ENCODE data around the gene SH3BGRL. TPM values are rescaled to one million over a fixed set of nuclear protein-coding genes. Genes with fewer than 3 reads are reported as not detected.

The SH3BGRL gene
- total RNA-seq (2014; rRNA removed; shearing (Covaris generic)), result 141 and 176 TPM in 2 replicates

- Histone ChIP-seq H3K4me1 (replicated peaks) (no peaks in the 10 kb centered on the region), H3K27me3 (replicated peaks) (no peaks in the 10 kb centered on the region), H3K27ac (peak within 1 kb of the TSS; percentile 82), H3K4me3 (peak within 1 kb of the TSS; percentile 46), H3K36me3 (no peaks in the 10 kb centered on the region), H3K9me3 (replicated peaks) (no peaks in the 10 kb centered on the region)
- peak; percentile 81 to 83 for DNase-seq (ENCODE audit: low read depth in 1 of 2, low spot score in 2 of 2)
These were observed at the start of gene SH3BGRL, which contains the start of gene HMGN5 for GRCh38 chrX:81201671-81202455. SH3BGRL (plus strand) TSS chrX:81202102; CDS start chrX:81202201, 99 bp downstream. HMGN5 (minus strand) TSS chrX:81201913; CDS start chrX:81121549, 80,364 bp downstream.

GRCh38 chrX:81168391-81168790, 33.5 kb upstream of the SH3BGRL start:
- no peaks in the 10 kb centered on the region for H3K9me3 ChIP-seq (replicated peaks)

GRCh38 chrX:81174286-81174685, 27.6 kb upstream of the SH3BGRL start:
- H3K36me3 ChIP-seq, result no peaks in the 10 kb centered on the region
- no peak overlapping the region for H3K4me3 ChIP-seq
- no peaks in the 10 kb centered on the region for H3K27me3 ChIP-seq (replicated peaks)
- H3K27ac ChIP-seq, result no peak overlapping the region
- H3K4me1 ChIP-seq (replicated peaks), result no peaks in the 10 kb centered on the region
- H3K9me3 ChIP-seq (replicated peaks), result no peaks in the 10 kb centered on the region
- peak in 1 of 2 experiments; percentile 18 for DNase-seq (ENCODE audit: low read depth in 1 of 2, low spot score in 2 of 2)

More at GRCh38 chrX:81168391-81168790, 33.5 kb upstream of the SH3BGRL start:
- Histone ChIP-seq H3K4me1 (replicated peaks) (no peaks in the 10 kb centered on the region), H3K36me3 (no peaks in the 10 kb centered on the region), H3K4me3 (no peak overlapping the region), H3K27ac (no peak overlapping the region), H3K27me3 (replicated peaks) (no peaks in the 10 kb centered on the region)
- no peak for DNase-seq (ENCODE audit: low read depth in 1 of 2, low spot score in 2 of 2)

GRCh38 chrX:81195259-81195658, 6.6 kb upstream of the SH3BGRL start:
- H3K9me3 ChIP-seq (replicated peaks), result no peaks in the 10 kb centered on the region
- no peak overlapping the region for H3K4me3 ChIP-seq
- no peaks in the 10 kb centered on the region for H3K36me3 ChIP-seq
- H3K27ac ChIP-seq, result no peak overlapping the region
- no peaks in the 10 kb centered on the region for H3K4me1 ChIP-seq (replicated peaks)
- no peak for DNase-seq (ENCODE audit: low read depth in 1 of 2, low spot score in 2 of 2)
- H3K27me3 ChIP-seq (replicated peaks), result no peaks in the 10 kb centered on the region

GRCh38 chrX:81195712-81196111, 6.2 kb upstream of the SH3BGRL start:
- H3K27me3 ChIP-seq (replicated peaks), result no peaks in the 10 kb centered on the region
- no peaks in the 10 kb centered on the region for H3K36me3 ChIP-seq
- no peak overlapping the region for H3K27ac ChIP-seq
- H3K4me1 ChIP-seq (replicated peaks), result no peaks in the 10 kb centered on the region
- H3K4me3 ChIP-seq, result no peak overlapping the region
- H3K9me3 ChIP-seq (replicated peaks), result no peaks in the 10 kb centered on the region
- DNase-seq (ENCODE audit: low read depth in 1 of 2, low spot score in 2 of 2), result peak; percentile 24 to 42

- DNase-seq (ENCODE audit: low read depth in 1 of 2, low spot score in 2 of 2), result peak in 1 of 2 experiments; percentile 9
These were observed 831 bp upstream of the SH3BGRL start for GRCh38 chrX:81201071-81201470.

GRCh38 chrX:81202456-81202819, 536 bp downstream of the SH3BGRL start:
- peak in 1 of 2 experiments; percentile 12 for DNase-seq (ENCODE audit: low read depth in 1 of 2, low spot score in 2 of 2)
- Histone ChIP-seq H3K27me3 (replicated peaks) (no peaks in the 10 kb centered on the region), H3K4me1 (replicated peaks) (no peaks in the 10 kb centered on the region), H3K36me3 (no peaks in the 10 kb centered on the region), H3K27ac (peak overlapping the region; percentile 82), H3K4me3 (peak overlapping the region; percentile 46), H3K9me3 (replicated peaks) (no peaks in the 10 kb centered on the region)

More at GRCh38 chrX:81201071-81201470, 831 bp upstream of the SH3BGRL start:
- Histone ChIP-seq H3K4me3 (peak overlapping the region; percentile 46), H3K9me3 (replicated peaks) (no peaks in the 10 kb centered on the region), H3K27ac (peak overlapping the region; percentile 82), H3K27me3 (replicated peaks) (no peaks in the 10 kb centered on the region), H3K36me3 (no peaks in the 10 kb centered on the region), H3K4me1 (replicated peaks) (no peaks in the 10 kb centered on the region)

- Histone ChIP-seq H3K36me3 (no peaks in the 10 kb centered on the region), H3K9me3 (replicated peaks) (no peaks in the 10 kb centered on the region), H3K27me3 (replicated peaks) (no peaks in the 10 kb centered on the region), H3K27ac (peak overlapping the region; percentile 82; the same call in 1 of the 2 replicates), H3K4me3 (peak overlapping the region; percentile 46), H3K4me1 (replicated peaks) (no peaks in the 10 kb centered on the region)
- no peak for DNase-seq (ENCODE audit: low read depth in 1 of 2, low spot score in 2 of 2)
These were observed 1.0 kb downstream of the SH3BGRL start for GRCh38 chrX:81202943-81203342.

- H3K27me3 ChIP-seq (replicated peaks), result no peaks in the 10 kb centered on the region
- no peaks in the 10 kb centered on the region for H3K9me3 ChIP-seq (replicated peaks)
- H3K4me1 ChIP-seq (replicated peaks), result no peaks in the 10 kb centered on the region
- no peak for DNase-seq (ENCODE audit: low read depth in 1 of 2, low spot score in 2 of 2)
- no peak overlapping the region for H3K27ac ChIP-seq
- no peaks in the 10 kb centered on the region for H3K36me3 ChIP-seq
- no peak overlapping the region for H3K4me3 ChIP-seq
These were observed 3.6 kb downstream of the SH3BGRL start for GRCh38 chrX:81205551-81205950.

- Histone ChIP-seq H3K36me3 (no peaks in the 10 kb centered on the region), H3K27me3 (replicated peaks) (no peaks in the 10 kb centered on the region)
- no peak for DNase-seq (ENCODE audit: low read depth in 1 of 2, low spot score in 2 of 2)
These were observed 4.6 kb downstream of the SH3BGRL start for GRCh38 chrX:81206476-81206875.

GRCh38 chrX:81208916-81209315, 7.0 kb downstream of the SH3BGRL start:
- no peaks in the 10 kb centered on the region for H3K4me1 ChIP-seq (replicated peaks)
- H3K9me3 ChIP-seq (replicated peaks), result no peaks in the 10 kb centered on the region
- H3K27me3 ChIP-seq (replicated peaks), result no peaks in the 10 kb centered on the region
- H3K36me3 ChIP-seq, result no peaks in the 10 kb centered on the region
- DNase-seq (ENCODE audit: low read depth in 1 of 2, low spot score in 2 of 2), result no peak
- H3K27ac ChIP-seq, result no peak overlapping the region
- H3K4me3 ChIP-seq, result no peak overlapping the region

More at GRCh38 chrX:81206476-81206875, 4.6 kb downstream of the SH3BGRL start:
- Histone ChIP-seq H3K27ac (no peak overlapping the region), H3K4me1 (replicated peaks) (no peaks in the 10 kb centered on the region), H3K9me3 (replicated peaks) (no peaks in the 10 kb centered on the region), H3K4me3 (no peak overlapping the region)

- no peaks in the 10 kb centered on the region for H3K36me3 ChIP-seq
- H3K4me1 ChIP-seq (replicated peaks), result no peaks in the 10 kb centered on the region
- no peak overlapping the region for H3K4me3 ChIP-seq
These were observed 13.8 kb downstream of the SH3BGRL start for GRCh38 chrX:81215685-81216084.

GRCh38 chrX:81229229-81229628, 27.3 kb downstream of the SH3BGRL start:
- Histone ChIP-seq H3K27me3 (replicated peaks) (no peaks in the 10 kb centered on the region), H3K27ac (no peak overlapping the region), H3K4me1 (replicated peaks) (no peaks in the 10 kb centered on the region)

More at GRCh38 chrX:81215685-81216084, 13.8 kb downstream of the SH3BGRL start:
- DNase-seq (ENCODE audit: low read depth in 1 of 2, low spot score in 2 of 2), result no peak
- Histone ChIP-seq H3K9me3 (replicated peaks) (no peaks in the 10 kb centered on the region), H3K27me3 (replicated peaks) (no peaks in the 10 kb centered on the region), H3K27ac (no peak overlapping the region)

GRCh38 chrX:81229901-81230300, 28.0 kb downstream of the SH3BGRL start:
- Histone ChIP-seq H3K27ac (no peak overlapping the region), H3K27me3 (replicated peaks) (no peaks in the 10 kb centered on the region), H3K9me3 (replicated peaks) (no peaks in the 10 kb centered on the region), H3K36me3 (no peaks in the 10 kb centered on the region), H3K4me3 (no peak overlapping the region), H3K4me1 (replicated peaks) (no peaks in the 10 kb centered on the region)
- no peak for DNase-seq (ENCODE audit: low read depth in 1 of 2, low spot score in 2 of 2)

More at GRCh38 chrX:81229229-81229628, 27.3 kb downstream of the SH3BGRL start:
- no peak overlapping the region for H3K4me3 ChIP-seq
- no peaks in the 10 kb centered on the region for H3K9me3 ChIP-seq (replicated peaks)
- no peaks in the 10 kb centered on the region for H3K36me3 ChIP-seq
- DNase-seq (ENCODE audit: low read depth in 1 of 2, low spot score in 2 of 2), result no peak
